Activated CD4-positive, alpha-beta memory T cell treated with anti-CD3 and anti-CD28 coated beads, Interleukin-2, amount 10 ng/mL, durations not matched to agents 7 days and 5 days (primary cell): ENCODE results near the gene STAB2. TPM values are rescaled to one million over a fixed set of nuclear protein-coding genes. Genes with fewer than 3 reads are reported as not detected.
"Not testable (repeated sequence)": the region's sequence is repeated elsewhere in the genome, so short reads cannot be mapped to it uniquely, and the experiment has no call there.

ENCODE experiments used
- CTCF ChIA-PET: fragments of 350-600 bp; sonication (Branson Sonifier 250); formaldehyde crosslinking; loops from one replicate; lab custom pipeline; 2021; ENCODE audit warnings: antibody characterized with exemption, inconsistent platforms; lab: Charles Lee
- POLR2A ChIA-PET: fragments of 350-600 bp; sonication (Branson Sonifier 250); formaldehyde crosslinking; loops from one replicate; lab custom pipeline; 2021; ENCODE audit warnings: antibody characterized with exemption; lab: Charles Lee
- DNase-seq: peaks from one replicate; pipeline ENCODE4 v3.0.0-alpha.2; 2020
- H3K27ac Mint-ChIP-seq: one replicate; pipeline ENCODE4 v1.8.0; 2021; ENCODE audit warnings: mild to moderate bottlenecking, mixed read lengths
- H3K27me3 Mint-ChIP-seq: one replicate; pipeline ENCODE4 v1.8.0; 2021; ENCODE audit warnings: mixed read lengths
- H3K36me3 Mint-ChIP-seq: one replicate; pipeline ENCODE4 v1.8.0; 2021; ENCODE audit warnings: low read depth, mixed read lengths
- H3K4me1 Mint-ChIP-seq: one replicate; pipeline ENCODE4 v1.8.0; 2021; ENCODE audit warnings: mixed read lengths
- H3K4me3 Mint-ChIP-seq: one replicate; pipeline ENCODE4 v1.8.0; 2021; ENCODE audit warnings: mild to moderate bottlenecking, mixed read lengths
- H3K9me3 Mint-ChIP-seq: one replicate; pipeline ENCODE4 v1.8.0; 2021; ENCODE audit warnings: mixed read lengths
- total RNA-seq, 2 experiments: library from RNA; stranded (reverse); gene quantifications; one replicate each; pipeline ENCODE4 v1.2.3, GENCODE V29; 2021

STAB2 gene
- total RNA-seq, 2 experiments from 2014 or later, result not detected

DNA sequence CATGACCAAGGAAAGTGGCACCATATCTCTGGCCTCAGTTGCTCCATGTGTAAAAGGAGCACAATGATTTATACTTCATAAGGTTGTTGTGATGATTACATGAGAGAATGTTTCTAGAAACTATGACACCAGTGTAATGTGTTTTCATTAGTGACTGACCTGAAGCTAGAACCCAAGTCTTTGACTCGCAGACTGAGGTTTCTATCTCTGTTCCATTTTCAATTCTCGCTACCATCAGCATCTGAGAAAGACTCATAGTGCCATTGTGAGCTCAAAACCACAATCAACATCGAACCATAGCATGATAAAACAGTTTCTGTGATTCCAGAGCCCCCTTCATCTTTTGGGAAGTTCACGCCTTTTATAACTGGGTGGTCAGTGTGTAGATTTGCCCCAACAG lies 53.8 kb downstream of the STAB2 start:
- POLR2A ChIA-PET, result no interaction called here
- Mint-ChIP-seq H3K4me1 (no peaks in the 10 kb centered on the region), H3K27me3 (peaks cover 6% of the 10 kb centered on the region), H3K36me3 (no peaks in the 10 kb centered on the region), H3K9me3 (no peaks in the 10 kb centered on the region), H3K27ac (no peak overlapping the region), H3K4me3 (no peak overlapping the region)
- CTCF ChIA-PET, result interaction anchor here (1.2 kb wide), 1 partner anchor 8 kb away, joined by 8 read pairs; no protein-coding TSS in a partner anchor
- DNase-seq, result no peak

DNA sequence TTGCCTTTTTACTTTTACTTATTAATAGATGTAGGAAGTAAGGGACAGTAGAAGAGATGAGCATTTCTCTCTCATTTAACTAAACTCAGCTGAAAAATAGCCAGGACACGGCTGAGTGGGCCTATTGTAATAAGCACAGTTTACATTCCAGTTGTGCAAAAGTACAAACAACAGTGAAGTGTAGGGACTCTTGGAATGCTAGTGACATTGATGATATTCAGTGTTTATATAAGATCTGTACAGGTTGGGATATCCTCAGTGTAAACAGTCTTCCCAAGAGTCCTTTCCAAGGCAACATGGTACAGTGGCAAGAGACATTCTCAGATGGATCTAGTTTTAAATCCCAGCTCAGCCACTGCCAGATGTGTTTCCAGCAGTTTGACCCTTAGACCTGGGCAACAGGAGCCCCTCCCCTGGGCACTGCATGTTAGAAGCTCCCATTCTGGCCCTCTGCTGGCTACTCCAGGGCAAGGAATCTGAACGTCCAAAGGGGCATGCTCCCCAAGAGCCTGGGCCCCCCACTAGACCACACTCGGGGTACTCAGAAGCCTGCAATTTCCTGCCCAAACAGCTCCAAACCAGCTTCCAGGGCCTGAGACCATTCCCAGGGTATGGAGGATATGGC lies 55.3 kb downstream of the STAB2 start:
- Mint-ChIP-seq H3K27ac (no peak overlapping the region), H3K9me3 (no peaks in the 10 kb centered on the region), H3K36me3 (no peaks in the 10 kb centered on the region), H3K27me3 (peaks cover 10% of the 10 kb centered on the region), H3K4me3 (no peak overlapping the region), H3K4me1 (no peaks in the 10 kb centered on the region)
- CTCF ChIA-PET, result no interaction called here
- DNase-seq, result no peak
- POLR2A ChIA-PET, result no interaction called here

DNA sequence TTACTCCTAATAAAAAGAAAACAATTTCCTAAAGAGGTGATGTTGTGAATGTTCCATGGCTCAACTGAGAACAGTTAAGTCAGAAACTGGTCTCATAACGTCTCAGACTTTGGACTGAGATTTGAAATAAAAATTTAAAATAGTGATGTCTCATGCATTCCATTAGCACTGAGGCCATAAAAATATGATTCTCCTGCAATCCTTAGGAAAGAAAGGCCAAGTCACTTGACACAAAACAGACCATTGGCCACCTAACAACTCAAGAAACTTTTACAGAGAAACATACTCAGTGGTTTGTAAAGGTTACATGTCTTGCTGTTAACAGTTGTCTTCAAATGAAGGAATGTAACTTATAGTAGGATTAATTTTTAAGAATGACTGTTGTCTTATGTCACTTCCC lies 58.1 kb downstream of the STAB2 start:
- Mint-ChIP-seq H3K27me3 (peaks cover 7% of the 10 kb centered on the region), H3K36me3 (no peaks in the 10 kb centered on the region), H3K9me3 (no peaks in the 10 kb centered on the region), H3K27ac (no peak overlapping the region), H3K4me3 (no peak overlapping the region), H3K4me1 (no peaks in the 10 kb centered on the region)
- CTCF ChIA-PET, result no interaction called here
- no peak for DNase-seq
- POLR2A ChIA-PET, result no interaction called here

DNA sequence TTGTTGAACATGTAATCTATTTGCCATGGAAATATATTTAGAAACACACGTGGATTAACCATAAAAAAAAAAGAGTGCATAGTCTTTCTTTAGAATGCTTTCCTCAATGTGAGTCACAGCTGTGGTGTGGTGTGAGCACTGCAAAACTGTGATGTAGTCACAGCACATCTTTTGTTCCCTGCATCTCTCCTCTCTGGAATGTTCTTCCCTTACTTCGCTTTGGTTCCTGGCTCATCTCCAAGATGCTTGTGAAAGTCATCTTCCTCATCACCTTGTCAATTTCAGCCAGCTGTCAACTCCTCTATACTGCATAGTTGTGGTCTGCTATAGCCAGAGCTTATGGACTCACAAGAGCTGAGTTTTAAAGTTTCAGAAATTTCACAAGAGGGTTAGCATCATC lies 60.2 kb downstream of the STAB2 start:
- ChIA-PET CTCF (interaction anchor here (0.8 kb wide), 1 partner anchor 14 kb away, joined by 3 read pairs; no protein-coding TSS in a partner anchor), POLR2A (no interaction called here)

DNA sequence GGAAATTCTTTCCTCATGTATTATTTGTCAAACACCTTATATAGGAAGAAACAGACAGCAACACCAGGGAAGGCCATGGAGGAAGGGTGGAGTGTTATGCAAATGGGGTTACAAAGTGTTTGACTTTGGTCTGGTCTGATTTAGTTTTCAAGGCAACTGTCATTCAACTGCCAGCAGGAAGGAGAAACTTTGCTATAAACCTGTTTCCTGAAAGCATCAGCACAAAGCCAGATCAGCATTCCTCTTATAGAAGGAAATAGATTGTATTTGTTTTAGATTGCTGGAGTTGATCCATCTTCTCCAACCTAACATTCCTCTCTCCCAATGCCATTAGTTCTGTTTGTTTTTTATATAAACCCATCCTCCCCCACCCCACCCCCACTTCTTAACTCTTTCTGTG lies 65.7 kb downstream of the STAB2 start:
- Mint-ChIP-seq H3K27me3 (peaks cover 14% of the 10 kb centered on the region), H3K36me3 (no peaks in the 10 kb centered on the region), H3K4me1 (no peaks in the 10 kb centered on the region), H3K27ac (no peak overlapping the region), H3K4me3 (no peak overlapping the region), H3K9me3 (no peaks in the 10 kb centered on the region)
- no peak for DNase-seq
- POLR2A ChIA-PET, result no interaction called here
- CTCF ChIA-PET, result no interaction called here

More for the DNA sequence above, 60.2 kb downstream of the STAB2 start:
- Mint-ChIP-seq H3K4me3 (no peak overlapping the region), H3K4me1 (no peaks in the 10 kb centered on the region), H3K9me3 (no peaks in the 10 kb centered on the region), H3K27ac (no peak overlapping the region), H3K36me3 (no peaks in the 10 kb centered on the region), H3K27me3 (peaks cover 7% of the 10 kb centered on the region)
- DNase-seq, result no peak

DNA sequence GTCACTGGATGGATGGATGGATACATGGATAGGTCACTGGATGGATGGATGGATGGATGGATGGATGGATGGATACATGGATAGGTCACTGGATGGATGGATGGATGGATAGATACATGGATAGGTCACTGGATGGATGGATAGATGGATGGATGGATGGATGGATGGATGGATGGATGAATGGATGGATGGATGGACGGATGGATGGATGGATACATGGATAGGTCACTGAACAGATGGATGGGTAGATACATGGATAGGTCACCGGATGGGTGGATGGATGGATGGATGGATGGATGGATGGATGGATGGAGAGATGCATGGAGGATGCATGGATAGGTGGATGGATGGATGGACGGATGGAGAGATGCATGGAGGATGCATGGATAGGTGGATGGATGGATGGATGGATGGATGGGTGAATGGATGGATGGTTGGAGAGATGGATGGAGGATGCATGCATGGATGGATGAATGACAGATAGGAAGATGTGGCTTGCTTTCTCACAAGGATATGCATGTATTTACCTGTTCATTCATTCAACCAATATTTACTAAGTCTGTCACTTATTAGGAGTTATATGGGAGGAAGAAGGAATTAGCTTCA lies 66.6 kb downstream of the STAB2 start:
- H3K36me3 Mint-ChIP-seq, H3K9me3 Mint-ChIP-seq, H3K27ac Mint-ChIP-seq, H3K4me1 Mint-ChIP-seq, POLR2A ChIA-PET, CTCF ChIA-PET, H3K4me3 Mint-ChIP-seq, DNase-seq: not testable (repeated sequence)
- H3K27me3 Mint-ChIP-seq, result peaks cover 12% of the 10 kb centered on the region

DNA sequence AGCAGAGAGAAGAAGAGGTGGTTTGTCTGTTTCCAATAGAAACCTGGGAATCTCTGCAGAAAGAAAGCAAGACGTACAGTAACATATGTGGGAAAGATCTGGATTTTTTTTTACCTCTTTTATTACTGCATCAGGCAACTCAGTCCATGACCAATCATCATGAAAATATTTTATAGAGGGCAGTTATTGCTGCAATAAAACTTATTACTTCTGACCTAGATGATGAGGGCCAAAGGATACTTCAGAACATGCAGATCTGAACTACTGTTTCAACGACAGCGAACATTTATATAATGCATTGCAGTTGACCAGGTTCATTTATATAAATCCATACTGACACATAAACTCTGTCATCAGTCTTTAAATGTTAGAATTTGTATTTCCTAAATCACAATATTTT lies 67.7 kb downstream of the STAB2 start:
- H3K27me3 Mint-ChIP-seq, result peaks cover 12% of the 10 kb centered on the region
- H3K4me1 Mint-ChIP-seq, result no peaks in the 10 kb centered on the region
- H3K4me3 Mint-ChIP-seq, result no peak overlapping the region
- DNase-seq, result no peak
- ChIA-PET POLR2A (no interaction called here), CTCF (no interaction called here)
- no peaks in the 10 kb centered on the region for H3K36me3 Mint-ChIP-seq
- H3K9me3 Mint-ChIP-seq, result no peaks in the 10 kb centered on the region
- H3K27ac Mint-ChIP-seq, result no peak overlapping the region

DNA sequence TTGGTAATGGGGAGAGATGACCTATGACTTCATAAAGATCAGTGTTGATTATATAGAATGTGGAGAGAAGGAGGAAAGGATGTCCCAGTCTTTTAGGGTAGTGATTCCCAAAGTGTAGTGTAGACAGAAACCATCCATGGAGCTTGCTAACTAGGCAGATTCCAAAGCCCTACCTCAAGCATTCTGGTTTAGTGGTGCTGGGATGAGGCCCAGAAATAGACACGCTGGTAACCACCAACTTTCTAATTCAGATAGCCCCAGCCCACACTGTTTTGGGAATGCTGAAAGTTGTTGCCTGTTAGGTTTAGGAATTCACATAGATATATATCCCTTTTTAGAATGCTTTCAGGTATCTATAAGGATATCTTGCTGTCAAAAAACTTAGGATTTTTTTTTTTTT lies 69.2 kb downstream of the STAB2 start:
- no peak for DNase-seq
- ChIA-PET POLR2A (no interaction called here), CTCF (no interaction called here)
- Mint-ChIP-seq H3K4me3 (no peak overlapping the region), H3K4me1 (no peaks in the 10 kb centered on the region), H3K27me3 (peaks cover 14% of the 10 kb centered on the region), H3K27ac (no peak overlapping the region), H3K36me3 (no peaks in the 10 kb centered on the region), H3K9me3 (no peaks in the 10 kb centered on the region)

DNA sequence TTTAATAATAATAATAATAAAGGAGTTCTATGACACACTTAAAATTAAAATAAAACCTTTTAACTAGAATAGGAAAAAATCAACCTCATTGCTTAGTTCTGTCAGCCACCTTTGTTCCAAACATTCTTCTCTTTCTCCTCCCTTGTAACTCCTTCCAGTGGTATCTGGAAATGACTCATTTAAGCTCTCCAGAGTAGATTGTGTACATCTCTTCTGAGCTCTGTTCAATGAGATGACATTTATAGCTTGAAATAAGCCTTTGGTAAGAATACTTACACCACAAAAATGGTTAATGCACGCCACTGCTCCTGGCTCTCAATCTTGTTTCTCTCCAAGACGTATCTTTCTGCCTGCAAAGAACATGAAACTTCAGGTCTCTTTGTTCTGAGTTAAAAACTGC lies 70.3 kb downstream of the STAB2 start:
- Mint-ChIP-seq H3K9me3 (no peaks in the 10 kb centered on the region), H3K36me3 (no peaks in the 10 kb centered on the region), H3K27ac (no peak overlapping the region), H3K4me1 (no peaks in the 10 kb centered on the region), H3K27me3 (peaks cover 22% of the 10 kb centered on the region), H3K4me3 (no peak overlapping the region)
- POLR2A ChIA-PET, result no interaction called here
- CTCF ChIA-PET, result no interaction called here
- DNase-seq, result no peak

DNA sequence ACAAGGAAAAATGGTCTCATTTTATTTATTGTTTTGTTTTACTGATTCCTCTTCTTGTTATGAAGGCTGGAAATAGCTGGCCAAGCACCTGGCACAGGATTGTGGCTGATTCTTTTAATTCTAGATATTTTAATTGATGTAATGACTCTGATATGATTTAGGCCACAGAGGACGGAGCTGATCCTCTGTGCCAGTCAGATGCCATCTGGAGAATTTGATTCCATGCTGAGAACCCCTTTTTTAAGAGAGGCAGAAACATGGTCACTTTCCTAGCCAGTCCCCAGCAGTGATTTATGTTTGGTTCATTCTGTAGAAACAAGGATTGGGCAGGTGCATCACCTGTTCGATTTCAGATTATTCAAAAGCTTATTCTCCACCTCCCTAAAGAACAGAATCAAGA lies 77.6 kb downstream of the STAB2 start:
- Mint-ChIP-seq H3K4me1 (no peaks in the 10 kb centered on the region), H3K36me3 (no peaks in the 10 kb centered on the region), H3K9me3 (no peaks in the 10 kb centered on the region), H3K27me3 (peaks cover 16% of the 10 kb centered on the region), H3K27ac (no peak overlapping the region), H3K4me3 (no peak overlapping the region)
- ChIA-PET CTCF (no interaction called here), POLR2A (no interaction called here)
- no peak for DNase-seq

DNA sequence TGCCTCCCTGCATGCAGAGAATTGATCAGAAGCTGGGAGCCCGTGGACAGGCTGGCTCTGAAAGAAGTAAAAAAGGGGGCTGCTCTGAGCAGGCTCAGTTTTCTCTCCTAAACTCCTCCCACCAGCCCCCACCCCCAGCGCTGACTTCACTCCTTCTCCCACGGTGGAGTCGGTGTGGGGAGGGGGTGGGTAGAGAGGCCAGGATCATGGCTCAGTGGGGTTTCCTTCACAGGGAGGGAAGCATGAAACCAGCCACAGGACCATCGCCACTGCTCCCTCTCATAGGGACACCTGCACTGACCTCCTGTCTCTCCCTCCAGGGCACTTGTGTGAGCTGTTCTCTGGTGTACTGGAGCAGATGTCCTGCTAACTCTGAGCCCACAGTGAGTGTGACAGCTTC lies 78.9 kb downstream of the STAB2 start:
- H3K27me3 Mint-ChIP-seq, result peaks cover 14% of the 10 kb centered on the region
- CTCF ChIA-PET, result no interaction called here
- H3K4me3 Mint-ChIP-seq, result no peak overlapping the region
- POLR2A ChIA-PET, result no interaction called here
- no peaks in the 10 kb centered on the region for H3K9me3 Mint-ChIP-seq
- H3K36me3 Mint-ChIP-seq, result no peaks in the 10 kb centered on the region
- DNase-seq, result no peak
- H3K4me1 Mint-ChIP-seq, result no peaks in the 10 kb centered on the region
- no peak overlapping the region for H3K27ac Mint-ChIP-seq

DNA sequence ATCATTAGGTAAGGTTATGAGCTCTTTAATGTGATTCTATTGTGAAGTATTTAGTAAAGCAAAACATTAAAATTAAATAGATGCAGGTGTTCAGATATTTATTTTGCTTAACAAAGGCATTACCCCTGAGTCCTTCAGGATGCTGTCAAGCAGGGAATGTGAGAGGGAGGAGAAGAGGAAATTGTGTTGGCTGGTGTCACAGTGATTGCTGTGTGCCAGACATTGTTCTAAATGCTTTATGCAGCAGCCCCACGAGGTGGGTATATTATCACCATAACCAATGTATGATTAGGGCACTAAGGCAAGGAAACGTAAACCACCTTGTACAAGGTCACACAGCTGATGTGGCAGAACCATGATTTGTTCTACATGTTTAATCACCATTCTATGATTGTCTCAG lies 80.1 kb downstream of the STAB2 start:
- no peak for DNase-seq
- H3K27me3 Mint-ChIP-seq, result peaks cover 8% of the 10 kb centered on the region

DNA sequence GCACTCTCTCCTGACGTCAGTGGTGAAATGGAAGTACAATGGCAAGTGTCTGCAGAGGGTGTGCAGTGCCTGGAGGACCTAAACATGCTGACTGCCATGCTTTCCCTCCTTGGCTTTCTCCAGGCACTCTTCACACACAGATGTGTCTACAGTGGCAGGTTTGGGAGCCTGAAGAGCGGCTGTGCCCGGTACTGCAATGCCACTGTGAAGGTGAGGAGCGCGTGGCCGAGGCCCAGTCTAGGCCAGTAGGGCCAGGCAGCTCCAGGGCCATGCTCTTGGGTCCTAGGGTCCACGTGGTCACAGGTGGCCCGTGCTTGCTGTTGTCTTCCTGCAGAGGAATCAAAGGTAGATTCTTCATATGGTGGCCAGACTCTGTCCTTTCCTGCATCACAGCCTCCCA lies 81.4 kb downstream of the STAB2 start:
- POLR2A ChIA-PET, result no interaction called here
- CTCF ChIA-PET, result no interaction called here
- peaks cover 3% of the 10 kb centered on the region for H3K27me3 Mint-ChIP-seq
- H3K4me3 Mint-ChIP-seq, result no peak overlapping the region
- H3K4me1 Mint-ChIP-seq, result no peaks in the 10 kb centered on the region
- H3K9me3 Mint-ChIP-seq, result no peaks in the 10 kb centered on the region
- DNase-seq, result no peak
- H3K36me3 Mint-ChIP-seq, result no peaks in the 10 kb centered on the region
- H3K27ac Mint-ChIP-seq, result no peak overlapping the region

More for the DNA sequence above, 80.1 kb downstream of the STAB2 start:
- no peak overlapping the region for H3K27ac Mint-ChIP-seq
- POLR2A ChIA-PET, result no interaction called here
- CTCF ChIA-PET, result no interaction called here
- H3K9me3 Mint-ChIP-seq, result no peaks in the 10 kb centered on the region
- H3K36me3 Mint-ChIP-seq, result no peaks in the 10 kb centered on the region
- no peaks in the 10 kb centered on the region for H3K4me1 Mint-ChIP-seq
- no peak overlapping the region for H3K4me3 Mint-ChIP-seq

DNA sequence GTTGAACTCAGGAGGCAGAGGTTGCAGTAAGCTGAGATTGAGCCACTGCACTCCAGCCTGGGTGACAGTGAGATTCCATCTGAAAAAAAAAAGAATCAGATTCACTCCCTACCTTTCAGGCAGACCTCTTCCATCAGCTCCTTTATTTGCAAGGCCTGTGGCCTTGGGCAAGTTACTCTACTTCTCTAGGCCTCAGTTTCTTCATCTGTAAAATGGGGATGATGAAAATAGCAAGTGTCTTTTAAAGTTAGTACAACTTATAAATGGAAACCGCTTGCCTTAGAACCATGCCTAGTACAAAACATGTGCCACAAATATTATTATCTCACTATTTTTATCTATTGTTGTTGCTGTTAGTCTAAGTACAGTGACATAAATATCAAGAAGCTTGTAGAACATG lies 84.3 kb downstream of the STAB2 start:
- H3K27me3 Mint-ChIP-seq, result peaks cover 3% of the 10 kb centered on the region
- CTCF ChIA-PET, result no interaction called here

More for the DNA sequence above, 84.3 kb downstream of the STAB2 start:
- Mint-ChIP-seq H3K4me1 (no peaks in the 10 kb centered on the region), H3K27ac (no peak overlapping the region), H3K36me3 (no peaks in the 10 kb centered on the region), H3K4me3 (no peak overlapping the region), H3K9me3 (no peaks in the 10 kb centered on the region)
- POLR2A ChIA-PET, result no interaction called here
- DNase-seq, result no peak
